MM.1S (cell line): Measurements from ENCODE around the gene TRIL.

ENCODE experiments used
- CTCF ChIP-seq: fragments of 300-600 bp; sonication (generic); IDR thresholded peaks from 2 replicates; pipeline ENCODE4 v1.5.1; 2016; ENCODE audit warnings: antibody characterized with exemption, low read length, mixed read lengths
- EZH2 ChIP-seq: fragments of 300-600 bp; sonication (generic); optimal IDR thresholded peaks from 2 replicates; pipeline ENCODE3; 2017; ENCODE audit warnings: low read depth, mild to moderate bottlenecking, antibody characterized with exemption, low read length, mixed read lengths

- no peak for TF ChIP-seq CTCF
- no peak for TF ChIP-seq EZH2
Measured at GRCh38 chr7:28954471-28954870, 3.7 kb downstream of the TRIL start.
